NCI-H2196 (cell line): ENCODE measurements around the gene CRTAC1.

ENCODE experiments used
- DNase-seq: peaks from one replicate; lab custom pipeline; 2025; ENCODE audit not compliant: unreplicated experiment; lab: John Stamatoyannopoulos, UW

Gene CRTAC1

GRCh38 chr10:98030093-98030821 lies at the start of gene CRTAC1:
TSS of gene CRTAC1 (minus strand) at chr10:98030621. CDS start at chr10:98030472, 149 bp downstream.
- DNase-seq, result peak; percentile 70

- no peak for DNase-seq
These were observed 48.4 kb upstream of the CRTAC1 start for GRCh38 chr10:98078774-98079173.

DNA sequence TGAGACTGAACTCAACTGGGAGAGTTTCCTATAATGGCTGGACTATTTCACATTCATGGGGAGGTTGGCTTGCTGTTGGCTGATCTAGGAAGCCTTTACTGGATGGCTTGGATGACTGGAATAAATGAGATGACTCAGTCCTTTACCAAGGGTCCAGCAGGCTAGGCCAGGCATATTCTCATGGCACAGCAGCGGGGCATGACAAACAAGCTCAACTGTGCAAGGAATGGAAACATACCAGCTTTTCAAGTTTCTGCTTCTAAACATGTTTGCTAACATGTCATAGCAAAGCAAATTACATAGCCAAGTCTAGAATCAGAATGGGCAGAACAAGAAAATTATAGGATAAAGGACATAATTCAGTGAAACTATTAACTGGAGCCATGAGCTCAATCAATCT lies 46.8 kb upstream of the CRTAC1 start:
- DNase-seq, result no peak

- no peak for DNase-seq
These were observed 45.7 kb upstream of the CRTAC1 start for GRCh38 chr10:98076086-98076485.

GRCh38 chr10:98074315-98074911 lies 44.0 kb upstream of the CRTAC1 start:
- DNase-seq, result no peak

DNA sequence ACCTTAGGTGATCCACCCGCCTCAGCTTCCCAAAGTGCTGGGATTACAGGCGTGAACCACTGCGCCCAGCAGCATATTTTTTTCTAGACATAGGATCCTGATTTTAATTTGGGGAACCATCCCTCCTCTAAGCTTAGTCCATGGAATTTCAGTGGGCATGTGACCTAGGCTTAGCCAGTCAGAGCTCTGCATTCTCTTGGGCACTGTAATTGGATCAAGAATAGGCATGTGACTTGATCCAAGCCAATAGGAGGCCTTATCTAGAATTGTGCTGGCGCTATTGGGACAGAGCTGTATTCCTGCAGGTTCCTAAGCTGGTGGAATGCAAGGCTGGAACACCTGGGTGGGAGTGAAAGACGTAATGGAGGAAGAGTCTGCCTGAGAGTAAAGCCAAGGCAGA lies 36.7 kb upstream of the CRTAC1 start:
- no peak for DNase-seq

DNA sequence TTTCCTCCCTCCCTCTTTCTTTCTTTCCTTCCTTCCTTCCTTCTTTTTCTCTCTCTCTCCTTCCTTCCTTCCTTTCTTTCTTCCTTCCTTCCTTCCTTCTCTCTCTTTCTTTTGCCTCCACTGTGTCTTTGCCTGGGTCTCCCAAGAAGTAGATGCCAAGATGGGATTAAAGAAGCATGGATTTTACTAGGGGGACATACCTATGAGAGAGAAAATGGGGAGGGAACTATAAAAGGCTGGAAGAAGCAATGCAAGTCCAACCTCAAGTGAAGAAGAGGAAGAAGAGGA lies 33.3 kb upstream of the CRTAC1 start:
- no peak for DNase-seq

GRCh38 chr10:98062424-98062823 lies 32.0 kb upstream of the CRTAC1 start:
- DNase-seq, result no peak

GRCh38 chr10:98060079-98060478 lies 29.7 kb upstream of the CRTAC1 start:
- DNase-seq, result no peak

- DNase-seq, result no peak
These were observed 27.9 kb upstream of the CRTAC1 start for GRCh38 chr10:98058295-98058694.

DNA sequence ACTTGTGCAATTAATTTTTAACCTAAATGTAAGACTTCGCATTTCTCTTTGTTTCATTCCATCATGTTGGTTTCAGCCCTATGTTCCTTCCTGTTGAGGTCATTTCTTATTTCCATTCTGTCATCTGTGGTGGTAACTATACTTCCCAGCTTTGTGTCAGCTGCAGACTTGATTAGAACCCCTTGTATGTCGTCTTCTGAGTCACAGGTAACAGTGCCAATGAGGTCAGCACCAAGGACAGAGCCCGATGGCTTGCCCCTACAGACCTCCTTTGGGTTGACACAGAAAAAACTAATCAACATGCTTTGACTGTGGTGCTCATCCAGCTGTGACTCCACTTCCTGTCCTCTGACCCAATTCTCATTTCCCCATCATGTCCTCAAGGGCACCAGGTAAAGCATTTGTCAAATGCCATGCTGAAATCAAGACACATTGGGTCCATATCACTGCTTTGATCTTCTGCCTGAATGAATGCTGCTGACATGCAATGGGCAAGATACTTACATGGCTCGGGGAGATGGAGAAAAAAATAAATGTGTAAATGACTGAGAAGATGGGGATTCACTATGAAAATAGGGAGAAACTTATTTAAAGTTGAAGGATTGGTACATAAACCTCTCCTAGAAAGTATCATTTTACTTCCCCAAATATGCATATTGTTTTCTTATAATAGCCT lies 25.6 kb upstream of the CRTAC1 start:
- no peak for DNase-seq

DNA sequence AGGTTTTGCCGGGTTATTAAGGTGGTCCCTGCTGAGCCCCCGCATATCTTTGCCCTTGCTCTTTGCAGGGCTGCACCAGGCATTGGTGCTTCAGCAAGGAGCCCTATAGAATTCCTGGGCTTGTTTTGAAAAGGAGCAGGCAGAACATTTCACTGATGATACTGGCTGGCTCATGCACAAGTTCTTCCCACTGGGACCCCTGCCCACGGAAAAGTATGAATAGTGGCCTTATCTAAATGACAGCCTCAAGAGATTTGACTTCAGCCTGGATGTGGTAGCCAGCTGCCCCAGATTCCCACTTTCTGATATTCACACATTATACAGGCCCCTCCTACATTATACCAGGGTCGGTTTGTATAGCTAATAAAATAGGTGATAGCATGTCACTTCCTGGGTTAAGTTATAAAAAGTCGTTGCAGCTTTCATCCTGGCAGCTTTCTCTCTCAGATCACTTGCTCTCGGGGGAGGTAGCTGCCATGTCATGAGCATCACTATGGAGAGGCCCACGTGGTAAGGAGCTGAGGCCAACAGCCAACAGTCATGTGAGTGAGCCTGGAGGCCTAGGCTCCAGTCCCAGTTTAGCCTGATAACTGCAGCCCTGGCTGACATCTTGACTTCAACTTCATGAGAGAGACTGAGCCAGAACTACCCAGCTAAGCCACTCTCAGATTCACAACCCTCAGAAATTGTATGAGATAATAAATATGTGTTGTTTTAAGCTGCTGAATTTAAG lies 16.8 kb upstream of the CRTAC1 start:
- DNase-seq, result no peak

DNA sequence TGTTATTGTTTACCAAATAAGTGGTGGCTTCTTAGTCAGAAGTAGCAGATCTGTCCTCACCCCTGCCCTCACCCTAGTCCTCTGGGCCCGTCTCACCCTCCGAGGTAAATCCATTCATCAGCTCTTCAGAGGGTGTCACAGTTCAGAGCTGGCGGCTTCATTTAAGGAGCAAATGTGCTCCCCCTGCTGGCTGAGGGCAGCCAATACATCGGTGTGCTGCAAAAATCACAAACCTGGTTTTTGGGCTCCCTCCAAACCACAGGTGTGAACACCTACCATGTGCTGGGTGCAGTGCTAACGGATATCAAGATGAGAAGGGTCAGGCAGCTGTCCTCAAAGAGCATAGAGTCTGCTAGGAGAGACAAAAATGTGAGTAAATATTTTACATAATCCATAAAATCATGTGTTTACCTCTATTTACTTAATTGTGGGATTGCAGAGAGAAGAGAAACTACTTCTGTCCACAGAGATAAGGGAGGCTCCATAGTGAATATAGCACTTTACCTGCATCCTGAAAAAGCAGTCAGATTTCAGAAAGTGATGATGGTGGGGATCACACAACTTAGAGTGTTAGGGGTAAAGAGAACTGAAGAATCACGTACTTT lies 15.5 kb upstream of the CRTAC1 start:
- DNase-seq, result peak; percentile 62

DNA sequence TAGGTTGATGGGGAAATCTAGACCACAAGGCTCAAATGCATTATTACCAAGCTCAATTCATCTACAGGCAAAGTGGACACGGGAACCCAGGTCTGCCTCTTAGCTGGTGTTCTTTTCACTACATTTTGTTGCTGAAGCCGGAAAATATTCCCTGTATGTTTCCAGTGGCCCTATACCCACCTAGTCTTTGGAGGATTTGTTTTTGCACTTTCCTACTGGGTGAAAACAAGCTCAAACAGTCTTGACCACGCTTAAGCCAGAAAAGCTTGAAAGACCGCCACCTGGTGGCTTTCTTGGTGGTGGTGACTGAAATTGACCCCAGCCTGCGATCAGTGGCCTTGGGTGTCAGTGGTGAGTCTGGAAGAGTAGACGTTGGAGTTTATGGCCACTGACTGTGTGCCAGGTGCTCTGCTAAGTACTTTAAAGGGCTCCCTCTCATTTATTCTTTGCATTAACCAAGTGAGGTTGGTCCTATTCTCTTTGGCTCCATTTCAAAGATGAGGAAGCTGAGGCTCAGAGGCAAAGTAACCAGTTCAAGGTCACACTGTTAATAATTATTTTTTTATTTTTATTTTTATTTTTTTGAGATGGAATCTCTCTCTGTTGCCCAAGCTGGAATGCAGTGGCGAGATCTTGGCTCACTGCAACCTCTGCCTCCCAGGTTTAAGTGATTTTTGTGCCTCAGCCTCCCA lies 11.1 kb upstream of the CRTAC1 start:
- peak; percentile 60 for DNase-seq

DNA sequence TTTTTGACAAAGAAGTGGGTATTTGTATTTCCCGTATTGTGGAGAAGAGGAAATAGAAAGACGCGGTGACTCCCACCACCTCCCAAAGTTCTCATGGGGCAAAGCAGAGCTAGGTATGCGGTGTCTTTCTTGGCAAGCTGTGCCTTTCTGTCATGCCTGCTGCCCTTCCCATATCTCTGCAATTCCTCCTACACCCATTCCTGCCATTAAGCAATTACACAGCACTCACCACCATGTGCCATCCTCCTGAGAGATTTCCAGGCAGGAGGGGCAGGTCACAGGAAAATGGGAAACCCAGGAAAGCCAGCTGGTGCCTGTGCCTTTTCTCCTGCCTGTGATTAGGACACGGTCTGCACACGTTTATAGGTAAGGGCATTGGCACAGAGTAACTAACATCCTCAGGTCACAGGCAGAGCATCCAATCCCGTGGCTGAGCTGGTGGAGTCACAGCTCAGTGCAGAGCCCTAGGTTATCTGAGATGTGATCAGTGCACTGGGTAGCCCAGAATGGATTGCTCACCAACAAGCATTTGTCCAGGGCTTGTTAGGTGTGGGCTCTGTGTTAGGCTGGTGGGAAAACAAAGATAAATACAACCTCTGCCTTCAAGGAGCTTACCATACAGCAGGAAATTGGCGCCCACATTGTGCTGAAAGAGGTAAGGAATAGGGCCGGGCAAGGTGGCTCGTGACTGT lies 9.4 kb upstream of the CRTAC1 start:
- DNase-seq, result no peak

DNA sequence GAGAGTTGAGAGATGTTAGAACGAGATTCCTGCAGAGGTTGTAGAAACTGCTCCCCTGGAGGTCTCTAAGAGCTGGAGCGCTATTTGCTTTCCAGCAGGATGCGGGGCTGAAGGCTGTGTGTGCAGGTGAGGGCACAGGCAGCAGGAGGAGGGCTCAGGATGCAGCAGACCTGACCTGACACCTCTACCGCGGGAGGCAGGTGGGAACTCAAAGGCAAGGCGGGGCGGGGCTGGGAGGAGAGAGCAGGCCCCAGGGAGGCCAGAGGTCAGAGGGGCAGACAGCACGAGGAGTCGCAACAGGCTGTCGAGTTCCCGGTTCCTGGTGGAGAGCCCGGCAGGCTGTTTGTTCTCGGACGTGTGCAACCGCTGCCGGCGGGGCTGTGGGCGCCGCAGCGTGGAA lies 7.9 kb upstream of the CRTAC1 start:
- no peak for DNase-seq

DNA sequence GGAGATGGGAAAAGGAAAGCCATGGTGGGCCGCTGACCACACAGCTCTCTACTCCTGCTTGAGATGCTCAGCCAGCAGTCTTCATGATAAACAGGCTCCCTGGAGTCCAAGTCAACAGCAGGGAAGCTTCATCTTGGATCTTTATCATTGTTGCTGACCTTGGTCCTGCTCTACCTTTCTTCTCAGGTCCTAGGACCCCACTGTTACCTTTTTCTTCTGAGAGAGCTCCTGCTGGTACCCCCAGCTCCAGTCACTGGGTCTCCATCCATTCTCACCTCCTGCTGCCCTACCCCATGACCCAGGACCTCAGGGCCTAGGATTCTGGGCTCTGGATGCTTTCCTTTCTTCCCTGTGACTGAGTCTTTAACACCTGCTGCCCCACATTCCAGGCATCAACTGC lies 5.2 kb upstream of the CRTAC1 start:
- no peak for DNase-seq

DNA sequence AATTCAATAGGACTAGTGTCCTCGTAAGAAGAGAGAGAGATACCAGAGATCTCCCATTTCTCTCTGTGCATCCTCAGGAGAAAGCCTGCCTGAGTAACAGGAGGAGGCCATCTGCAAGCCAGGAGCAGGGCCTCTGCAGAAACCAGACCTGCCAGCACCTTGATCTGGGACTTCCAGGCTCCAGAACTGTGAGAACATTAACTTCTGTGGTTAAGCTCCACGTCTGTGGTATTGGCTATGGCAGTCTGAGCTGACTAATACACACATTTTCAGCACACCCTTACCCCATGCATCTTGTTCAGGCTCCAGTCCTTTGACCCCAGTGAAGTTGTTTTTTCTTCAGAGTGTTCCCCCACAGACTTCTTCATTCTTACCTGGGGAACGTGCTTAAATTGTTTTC lies 3.1 kb upstream of the CRTAC1 start:
- DNase-seq, result no peak

- DNase-seq, result no peak
These were observed 1.0 kb upstream of the CRTAC1 start for GRCh38 chr10:98031440-98031839.

DNA sequence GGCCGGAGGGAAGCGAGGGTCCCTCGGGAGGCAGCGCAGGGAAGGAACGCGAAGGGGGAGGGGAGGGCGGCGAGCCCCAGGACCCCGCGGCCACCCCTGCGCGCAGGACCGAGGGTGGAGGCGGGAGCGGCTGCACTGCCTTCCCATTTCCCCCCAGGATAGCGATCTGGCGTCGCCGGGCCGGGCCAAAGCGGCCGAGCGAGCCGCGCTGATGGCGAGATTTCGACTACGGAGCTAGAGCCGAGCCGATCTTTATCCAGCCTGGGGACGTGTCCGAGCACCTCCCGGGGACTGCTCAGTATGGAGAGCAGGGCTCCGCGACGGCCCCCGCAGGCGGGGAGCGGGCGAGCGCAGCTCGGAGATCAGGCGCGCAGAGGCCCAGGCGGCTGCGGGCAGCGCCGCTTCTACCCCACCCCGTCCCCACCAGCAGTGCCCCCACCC lies 590 bp upstream of the CRTAC1 start:
- no peak for DNase-seq
